GM19438 (cell line): Measurements from ENCODE around the gene HEATR3.

ENCODE experiments used
- ATAC-seq: cut with Tn5 transposase; IDR thresholded peaks from one replicate; pipeline ENCODE4 v1.9.1; 2021; ENCODE audit warnings: low read depth; ENCODE audit not compliant: unreplicated experiment

The HEATR3 gene

GRCh38 chr16:50065624-50066481, at the start of gene HEATR3:
TSS of gene HEATR3 (plus strand) at chr16:50065970. CDS start at chr16:50066132, 162 bp downstream.
- ATAC-seq: peak; percentile 79

- no peak for ATAC-seq
Measured at GRCh38 chr16:50017553-50017952, 48.2 kb upstream of the HEATR3 start.

DNA sequence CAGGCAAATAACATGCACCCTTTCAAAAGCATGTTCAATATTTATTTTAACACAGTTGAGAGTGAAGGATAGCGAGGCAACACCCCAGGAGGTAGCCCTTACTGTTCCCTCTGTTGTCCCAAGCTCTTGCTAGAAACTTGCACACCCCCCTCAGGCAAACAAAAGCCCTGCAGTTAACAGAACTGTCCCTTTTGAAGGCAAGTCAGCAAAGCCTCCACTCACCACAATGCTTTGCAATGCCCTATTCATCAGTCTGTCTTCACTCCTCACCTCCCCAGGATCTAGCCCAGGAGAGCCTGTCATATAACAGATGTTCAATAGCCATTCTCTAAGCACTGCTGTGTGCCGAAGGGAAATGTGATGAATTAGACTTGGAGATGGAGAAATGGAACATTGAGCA, 44.2 kb upstream of the HEATR3 start:
- no peak for ATAC-seq

DNA sequence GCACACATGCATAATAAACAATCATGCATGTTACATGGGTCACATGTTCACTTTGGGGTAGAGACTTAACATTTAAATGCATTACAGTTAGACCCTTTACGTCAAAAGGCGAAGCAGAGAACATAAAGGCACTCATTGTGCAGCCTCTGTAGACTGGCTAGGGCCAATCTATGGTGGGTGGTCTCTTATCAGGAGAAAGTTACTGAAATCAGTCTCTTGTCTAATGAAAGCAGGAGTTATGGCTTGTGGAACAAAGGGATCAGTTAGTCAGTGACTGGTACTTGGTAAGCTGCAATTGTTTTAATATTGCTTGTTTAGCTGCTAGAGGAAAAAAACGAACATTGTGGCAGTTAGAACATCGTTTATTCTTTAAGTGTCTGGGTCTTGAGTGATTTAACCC, 42.1 kb upstream of the HEATR3 start:
- no peak for ATAC-seq

- no peak for ATAC-seq
Measured at GRCh38 chr16:50024207-50024606, 41.6 kb upstream of the HEATR3 start.

DNA sequence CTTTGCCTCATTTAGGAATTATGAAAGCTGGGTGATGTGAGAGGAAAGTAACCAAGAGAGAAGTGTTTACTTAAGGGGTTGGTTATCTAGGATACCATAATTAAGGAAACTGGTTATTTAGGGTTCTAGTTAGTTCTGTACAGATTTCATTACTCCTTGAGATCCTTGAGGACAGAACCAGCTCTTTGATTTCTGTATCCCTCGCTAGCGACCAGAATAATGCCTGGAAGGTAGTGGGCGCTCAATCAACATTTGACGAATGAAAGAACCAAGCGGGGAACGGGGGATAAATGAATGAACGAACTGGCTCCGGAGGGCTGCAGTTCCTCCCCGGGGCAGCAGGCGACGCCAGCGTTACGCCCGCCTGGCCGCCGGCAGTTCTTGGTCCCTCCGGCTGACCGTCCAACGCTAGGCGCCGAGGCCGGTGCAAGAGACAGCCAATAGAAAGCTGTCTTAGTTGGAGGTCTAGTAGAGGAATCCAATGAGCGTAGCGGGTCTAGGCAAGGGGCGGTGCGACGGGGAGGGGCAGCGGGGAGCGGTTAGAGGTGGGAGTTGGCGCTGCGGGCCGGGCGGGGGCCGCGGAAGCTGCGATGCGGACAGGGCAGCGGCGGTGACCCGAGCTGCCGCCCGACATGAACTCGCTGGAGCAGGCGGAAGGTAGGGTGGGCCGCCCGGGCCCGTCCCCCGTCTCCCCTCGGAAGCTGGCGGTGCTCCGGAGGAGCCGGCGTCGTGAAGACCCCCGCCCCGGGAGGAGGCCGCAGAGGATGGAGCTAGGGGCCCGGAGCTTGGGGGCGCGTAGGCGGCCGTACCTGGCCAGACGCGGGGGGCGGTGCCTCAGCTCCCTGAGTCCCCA, 40.9 kb upstream of the HEATR3 start, which contains the start of gene CNEP1R1:
Gene CNEP1R1, plus strand, starts transcription at position 542 of the 853 bp plus-strand sequence. Its CDS starts 91 bp downstream, at position 633.
- ATAC-seq: peak; percentile 99

GRCh38 chr16:50025537-50025931, 40.2 kb upstream of the HEATR3 start:
- peak; percentile 13 for ATAC-seq

DNA sequence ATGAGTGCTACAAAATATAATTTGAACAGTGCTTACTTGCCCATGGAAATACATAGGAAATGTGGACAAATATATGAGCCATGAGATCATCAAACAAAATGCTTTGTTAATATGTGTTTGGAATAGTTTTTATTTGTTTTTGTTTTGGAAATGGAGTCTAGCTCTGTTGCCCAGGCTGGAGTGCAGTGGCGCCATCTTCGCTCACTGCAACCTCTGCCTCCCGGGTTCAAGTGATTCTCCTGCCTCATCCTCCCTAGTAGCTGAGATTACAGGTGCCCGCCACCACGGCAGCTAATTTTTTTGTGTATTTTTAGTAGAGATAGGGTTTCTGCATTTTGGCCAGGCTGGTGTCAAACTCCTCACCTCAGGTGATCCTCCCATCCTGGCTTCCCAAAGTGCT, 37.9 kb upstream of the HEATR3 start:
- no peak for ATAC-seq

DNA sequence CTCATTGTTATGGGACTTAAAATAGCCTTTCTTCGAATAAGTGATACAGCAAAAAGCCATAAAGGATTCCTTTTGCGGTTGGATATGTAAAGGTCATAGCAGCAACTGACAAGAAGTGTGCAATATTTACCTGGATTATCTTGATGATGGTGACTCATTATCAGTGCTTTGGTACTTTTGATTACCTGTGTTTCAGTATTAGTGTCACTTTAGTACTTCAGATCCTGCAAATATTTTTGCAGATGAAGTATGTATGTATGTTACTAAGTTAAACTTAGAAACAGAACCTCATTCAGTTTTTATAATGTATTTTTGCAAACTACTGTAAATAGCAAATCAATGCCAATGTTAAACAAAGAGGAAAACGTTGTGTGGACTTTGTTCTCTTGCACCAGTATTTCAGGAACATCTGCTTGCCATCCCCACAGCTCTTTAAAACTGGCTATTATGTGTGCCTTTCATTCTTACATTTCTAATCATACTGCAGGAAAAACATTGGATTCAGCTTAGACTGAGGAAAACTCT, 30.2 kb upstream of the HEATR3 start:
- no peak for ATAC-seq

GRCh38 chr16:50036426-50036825, 29.3 kb upstream of the HEATR3 start:
- ATAC-seq: no peak

- ATAC-seq: no peak
Measured at GRCh38 chr16:50037662-50038220, 28.0 kb upstream of the HEATR3 start.

GRCh38 chr16:50038286-50038685, 27.5 kb upstream of the HEATR3 start:
- ATAC-seq: no peak

DNA sequence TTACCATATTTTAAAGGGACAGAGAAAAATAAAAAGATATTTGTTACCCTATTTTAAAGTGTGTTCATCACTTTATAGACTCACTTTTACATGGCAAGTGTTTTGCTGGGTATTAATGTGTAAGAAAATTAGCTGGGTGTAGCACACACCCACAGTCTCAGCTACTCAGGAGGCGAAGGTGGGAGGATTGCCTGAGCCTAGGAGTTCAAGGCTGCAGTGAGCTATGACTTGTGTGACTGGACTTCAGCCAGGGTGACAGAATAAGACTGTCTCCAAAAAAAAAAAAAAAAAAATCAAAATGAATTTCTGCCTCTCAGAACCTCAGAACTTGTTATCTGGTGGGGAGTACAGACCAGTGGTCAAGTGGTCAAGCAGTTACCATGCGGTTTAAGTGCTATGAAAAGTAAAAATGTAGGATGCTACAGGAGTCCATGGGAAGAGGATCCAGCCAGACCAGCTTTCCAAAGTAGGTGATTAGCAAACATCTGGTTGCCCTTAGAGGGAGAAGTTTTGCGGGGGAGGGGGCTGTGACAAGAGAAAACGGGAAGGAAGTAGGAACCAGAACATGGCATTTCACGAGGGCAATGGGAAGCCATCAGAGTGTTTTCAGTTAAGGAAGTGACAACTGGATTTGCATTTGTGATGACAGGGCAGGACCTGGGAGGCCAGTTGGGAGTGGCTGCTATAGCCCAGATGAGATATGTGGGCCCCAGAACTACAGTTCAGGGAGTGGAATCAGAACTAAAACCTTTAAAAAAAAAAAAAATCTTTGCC, 26.8 kb upstream of the HEATR3 start:
- ATAC-seq: no peak

- no peak for ATAC-seq
Measured at GRCh38 chr16:50040018-50040417, 25.8 kb upstream of the HEATR3 start.

- no peak for ATAC-seq
Measured at GRCh38 chr16:50040710-50041109, 25.1 kb upstream of the HEATR3 start.

- no peak for ATAC-seq
Measured at GRCh38 chr16:50043358-50043757, 22.4 kb upstream of the HEATR3 start.

GRCh38 chr16:50045412-50045811, 20.4 kb upstream of the HEATR3 start:
- no peak for ATAC-seq

DNA sequence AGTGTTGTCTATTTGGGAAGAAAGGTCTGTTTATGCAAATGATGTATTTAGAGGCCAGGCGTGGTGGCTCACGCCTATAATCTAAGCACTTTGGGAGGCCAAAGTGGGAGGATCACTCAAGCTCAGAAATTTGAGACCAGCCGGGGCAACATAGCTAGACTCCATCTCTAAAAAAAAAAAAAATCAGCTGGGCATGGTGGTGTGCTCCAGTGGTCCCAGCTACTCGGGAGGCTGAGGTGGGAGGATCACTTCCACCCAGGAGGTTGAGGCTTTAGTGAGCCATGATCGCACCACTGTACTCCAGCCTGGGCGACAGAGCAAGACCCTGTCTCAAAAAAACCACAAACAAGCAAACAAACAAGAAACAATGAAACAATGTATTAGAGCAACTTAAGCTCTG, 18.9 kb upstream of the HEATR3 start:
- no peak for ATAC-seq

DNA sequence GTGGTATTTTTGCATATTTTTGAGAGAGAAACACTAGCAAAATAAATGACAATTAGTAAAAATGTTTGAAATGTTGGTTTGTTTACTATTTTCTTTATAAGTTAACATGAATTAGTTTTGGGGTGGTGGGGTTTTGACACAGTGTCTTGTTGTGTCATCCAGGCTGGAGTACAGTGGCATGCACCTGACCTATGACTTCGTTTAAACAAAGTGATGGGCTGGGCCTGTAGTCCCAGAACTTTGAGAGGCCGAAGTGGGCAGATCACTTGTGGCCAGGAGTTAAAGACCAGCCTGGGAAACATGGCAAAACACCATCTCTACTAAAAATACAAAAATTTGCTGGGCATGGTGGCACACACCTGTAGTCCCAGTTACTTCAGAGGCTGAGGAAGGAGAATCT, 17.9 kb upstream of the HEATR3 start:
- ATAC-seq: no peak

GRCh38 chr16:50050802-50051201, 15.0 kb upstream of the HEATR3 start:
- ATAC-seq: no peak
